ENCODE results near the gene FBRSL1.

The FBRSL1 gene

GRCh38 chr12:132483208-132483607, 6.7 kb upstream of the FBRSL1 start:
- in situ Hi-C loops (cut with MboI; ENCODE audit: low sequenced_read_pairs), result no loop called here

GRCh38 chr12:132483612-132484011, 6.3 kb upstream of the FBRSL1 start:
- in situ Hi-C loops (cut with MboI; ENCODE audit: low sequenced_read_pairs), result no loop called here

- in situ Hi-C loops (cut with MboI; ENCODE audit: low sequenced_read_pairs), result no loop called here
These were observed 5.6 kb upstream of the FBRSL1 start for GRCh38 chr12:132484183-132484890.

GRCh38 chr12:132484891-132485441, 5.0 kb upstream of the FBRSL1 start:
- in situ Hi-C loops (cut with MboI; ENCODE audit: low sequenced_read_pairs), result no loop called here

- in situ Hi-C loops (cut with MboI; ENCODE audit: low sequenced_read_pairs), result no loop called here
These were observed 4.3 kb upstream of the FBRSL1 start for GRCh38 chr12:132485619-132486018.

GRCh38 chr12:132486168-132486567, 3.8 kb upstream of the FBRSL1 start:
- in situ Hi-C loops (cut with MboI; ENCODE audit: low sequenced_read_pairs), result no loop called here

GRCh38 chr12:132486576-132486975, 3.4 kb upstream of the FBRSL1 start:
- in situ Hi-C loops (cut with MboI; ENCODE audit: low sequenced_read_pairs), result no loop called here

GRCh38 chr12:132487311-132487741, 2.6 kb upstream of the FBRSL1 start:
- in situ Hi-C loops (cut with MboI; ENCODE audit: low sequenced_read_pairs), result no loop called here

- in situ Hi-C loops (cut with MboI; ENCODE audit: low sequenced_read_pairs), result no loop called here
These were observed 1.5 kb upstream of the FBRSL1 start for GRCh38 chr12:132488127-132489077.

- in situ Hi-C loops (cut with MboI; ENCODE audit: low sequenced_read_pairs), result no loop called here
These were observed 811 bp upstream of the FBRSL1 start for GRCh38 chr12:132489078-132489601.

GRCh38 chr12:132490422-132491137, 629 bp downstream of the FBRSL1 start:
- in situ Hi-C loops (cut with MboI; ENCODE audit: low sequenced_read_pairs), result no loop called here

- in situ Hi-C loops (cut with MboI; ENCODE audit: low sequenced_read_pairs), result no loop called here
These were observed 1.2 kb downstream of the FBRSL1 start for GRCh38 chr12:132491138-132491663.

- in situ Hi-C loops (cut with MboI; ENCODE audit: low sequenced_read_pairs), result no loop called here
These were observed 1.9 kb downstream of the FBRSL1 start for GRCh38 chr12:132491761-132492378.

GRCh38 chr12:132492522-132492921, 2.6 kb downstream of the FBRSL1 start:
- in situ Hi-C loops (cut with MboI; ENCODE audit: low sequenced_read_pairs), result no loop called here

GRCh38 chr12:132492951-132493350, 3.0 kb downstream of the FBRSL1 start:
- in situ Hi-C loops (cut with MboI; ENCODE audit: low sequenced_read_pairs), result no loop called here

- in situ Hi-C loops (cut with MboI; ENCODE audit: low sequenced_read_pairs), result no loop called here
These were observed 3.7 kb downstream of the FBRSL1 start for GRCh38 chr12:132493482-132494178.

- in situ Hi-C loops (cut with MboI; ENCODE audit: low sequenced_read_pairs), result no loop called here
These were observed 4.6 kb downstream of the FBRSL1 start for GRCh38 chr12:132494294-132495164.

- in situ Hi-C loops (cut with MboI; ENCODE audit: low sequenced_read_pairs), result no loop called here
These were observed 5.2 kb downstream of the FBRSL1 start for GRCh38 chr12:132495165-132495544.
